ENCODE results near the gene VPS13D. TPM values are rescaled to one million over a fixed set of nuclear protein-coding genes. Genes with fewer than 3 reads are reported as not detected.

VPS13D gene
- total RNA-seq, 1 experiment from 2014 or later = 20.2 TPM

GRCh38 chr1:12384836-12385456 is 155.1 kb downstream of the VPS13D start:
- no CpG with 5 or more reads among the region's 8 CpGs for WGBS (ENCODE audit: extremely low coverage, insufficient read length, low lambda C conversion rate)

More at GRCh38 chr1:12384836-12385456, 155.1 kb downstream of the VPS13D start:
- H3K23ac ChIP-seq (ENCODE audit: insufficient read length, low read depth, low read length) = no peak overlapping the region
- H3K14ac ChIP-seq (ENCODE audit: insufficient read depth, low read length) = no peak overlapping the region
- TF ChIP-seq, protein P1, sequence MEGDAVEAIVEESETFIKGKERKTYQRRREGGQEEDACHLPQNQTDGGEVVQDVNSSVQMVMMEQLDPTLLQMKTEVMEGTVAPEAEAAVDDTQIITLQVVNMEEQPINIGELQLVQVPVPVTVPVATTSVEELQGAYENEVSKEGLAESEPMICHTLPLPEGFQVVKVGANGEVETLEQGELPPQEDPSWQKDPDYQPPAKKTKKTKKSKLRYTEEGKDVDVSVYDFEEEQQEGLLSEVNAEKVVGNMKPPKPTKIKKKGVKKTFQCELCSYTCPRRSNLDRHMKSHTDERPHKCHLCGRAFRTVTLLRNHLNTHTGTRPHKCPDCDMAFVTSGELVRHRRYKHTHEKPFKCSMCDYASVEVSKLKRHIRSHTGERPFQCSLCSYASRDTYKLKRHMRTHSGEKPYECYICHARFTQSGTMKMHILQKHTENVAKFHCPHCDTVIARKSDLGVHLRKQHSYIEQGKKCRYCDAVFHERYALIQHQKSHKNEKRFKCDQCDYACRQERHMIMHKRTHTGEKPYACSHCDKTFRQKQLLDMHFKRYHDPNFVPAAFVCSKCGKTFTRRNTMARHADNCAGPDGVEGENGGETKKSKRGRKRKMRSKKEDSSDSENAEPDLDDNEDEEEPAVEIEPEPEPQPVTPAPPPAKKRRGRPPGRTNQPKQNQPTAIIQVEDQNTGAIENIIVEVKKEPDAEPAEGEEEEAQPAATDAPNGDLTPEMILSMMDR (conservative IDR thresholded peaks at IDR 0.05) = no peak
- no peak overlapping the region for H2BK120ac ChIP-seq (ENCODE audit: low read depth, low read length, poor library complexity, severe bottlenecking)
- no peak overlapping the region for H3K18ac ChIP-seq (ENCODE audit: insufficient read length, low read depth, low read length)
- no peaks in the 10 kb centered on the region for H3K23me2 ChIP-seq (ENCODE audit: insufficient read length, low read depth, low read length, poor library complexity, severe bottlenecking)
- Mint-ChIP-seq H3K4me3 (no peak overlapping the region), H3K36me3 (ENCODE audit: insufficient read depth in 1 of 3, low read depth in 3 of 3) (peaks cover 42 to 65% (median 54%) of the 10 kb centered on the region in 3 experiments), H3K4me1 (no peaks in the 10 kb centered on the region), H3K27me3 (ENCODE audit: low read depth) (no peaks in the 10 kb centered on the region), H3K9me3 (peaks cover 0 to 10% of the 10 kb centered on the region in 2 experiments; a peak in 4 of 5 replicates), H3K27ac (no peak overlapping the region)
- no peak overlapping the region for H4K8ac ChIP-seq (replicated peaks; ENCODE audit: insufficient read length, low read depth, low read length)
- H2AFZ ChIP-seq (ENCODE audit: low read length) = no peak overlapping the region
- H4K91ac ChIP-seq (ENCODE audit: insufficient read length, low read depth, low read length) = no peak overlapping the region
- no peak overlapping the region for H3K4me2 ChIP-seq (ENCODE audit: insufficient read depth, insufficient read length, low read length)
- no peaks in the 10 kb centered on the region for H3K4me1 ChIP-seq (ENCODE audit: insufficient read depth, low read length)
- H2BK20ac ChIP-seq (ENCODE audit: low read depth, low read length, poor library complexity, severe bottlenecking) = no peak overlapping the region
- no peak overlapping the region for H2AK5ac ChIP-seq (ENCODE audit: insufficient read length, low read length)
- no peaks in the 10 kb centered on the region for H4K20me1 ChIP-seq (ENCODE audit: control insufficient read depth, insufficient read depth, insufficient read length)
- no peak overlapping the region for H3K9ac ChIP-seq (ENCODE audit: extremely low read depth, insufficient read length, low read length)
- no peak for DNase-seq
- no peak overlapping the region for H2BK15ac ChIP-seq (ENCODE audit: low read depth, low read length)
- no peaks in the 10 kb centered on the region for H3K27me3 ChIP-seq (ENCODE audit: insufficient read depth, low read length)
- no peak overlapping the region for H3K27ac ChIP-seq (ENCODE audit: insufficient read length, low read depth, low read length)
- no peak overlapping the region for H2BK12ac ChIP-seq (ENCODE audit: insufficient read length, low read depth, low read length)
- no peak overlapping the region for H3K4ac ChIP-seq (ENCODE audit: low read depth, low read length)
- H3K56ac ChIP-seq (ENCODE audit: insufficient read length, low read depth, low read length) = no peak overlapping the region
- no peak overlapping the region for H3T11ph ChIP-seq (ENCODE audit: low read length)
- no peaks in the 10 kb centered on the region for H3K79me2 ChIP-seq (ENCODE audit: insufficient read depth, low read length)
- no peak overlapping the region for H4K5ac ChIP-seq (ENCODE audit: insufficient read length, low read depth, low read length)
- H3K9me3 ChIP-seq (ENCODE audit: control insufficient read depth, low read depth, low read length) = peaks cover 8% of the 10 kb centered on the region
- H3K79me1 ChIP-seq (ENCODE audit: insufficient read depth, low read depth, low read length, poor library complexity, severe bottlenecking) = no peaks in the 10 kb centered on the region
- H2BK5ac ChIP-seq (ENCODE audit: insufficient read length, low read length) = no peak overlapping the region

All from H9 (cell line).